Pancreas (tissue), 10 donors: Measurements from ENCODE around the gene ADAMTS15. TPM values are rescaled to one million over a fixed set of nuclear protein-coding genes. Genes with fewer than 3 reads are reported as not detected.

Experiments used
- ATAC-seq, 4 donors: fragments of 200-7000 bp; cut with Tn5 transposase; one replicate each; pipeline versions ENCODE4 v1.8.0 to v1.9.1; 2020; ENCODE audit warnings: mild to moderate bottlenecking in 4 of 4, moderate library complexity in 4 of 4
- DNase-seq, 6 donors: peaks; one replicate each; pipeline ENCODE4 v3.0.0-alpha.2; 2020
- FAIRE-seq: peaks from 2 replicates; lab custom pipeline; 2012; peaks lifted over from hg19 to GRCh38; lab: Jason Lieb, UNC
- H3K27ac ChIP-seq, 4 donors: fragments of 200-600 bp; sonication (generic); 1 replicate in 3 of 4; 2 replicates in 1 of 4; pipeline versions ENCODE4 v1.5.0 to v1.8.0; 2020
- H3K27me3 ChIP-seq, 4 donors: fragments of 200-600 bp; one replicate each; pipeline ENCODE4 v1.8.0; 2021
- H3K36me3 ChIP-seq, 3 donors: fragments of 200-600 bp; sonication (generic) in 1 of 3; one replicate each; pipeline versions ENCODE4 v1.5.0 to v1.8.0; 2020 to 2021
- H3K4me1 ChIP-seq, 3 donors: fragments of 200-600 bp; one replicate each; pipeline ENCODE4 v1.8.0; 2021
- H3K4me3 ChIP-seq, 4 donors: fragments of 200-600 bp; sonication (generic) in 2 of 4; one replicate each; pipeline versions ENCODE4 v1.5.0 to v1.8.0; 2020 to 2021
- H3K9me3 ChIP-seq, 4 donors: fragments of 200-600 bp; one replicate each; pipeline ENCODE4 v1.8.0; 2021
- CTCF ChIP-seq, 4 donors: fragments of 200-600 bp; sonication (generic) in 3 of 4; IDR thresholded peaks; one replicate each; pipeline versions ENCODE4 v1.5.0 to v1.8.0; 2021; ENCODE audit warnings: antibody characterized with exemption in 4 of 4
- WGBS, 2 donors: extraction: QIAGEN DNeasy Blood & Tissue Kit; methylation state at CpG; one replicate each; pipeline ENCODE4 v1.1.7; 2013; 5-methylcytosine and 5-hydroxymethylcytosine counted together
- intact Hi-C, 3 donors: fragments of 100-400 bp; cut with DNase I; formaldehyde crosslinking; loops; one replicate each; pipeline versions ENCODE4 v1.11.1 to v1.14.2; 2022
- polyA plus RNA-seq, 2 donors: library from polyadenylated mRNA; stranded (reverse); fragments of 200-250 nt; gene quantifications; one replicate each; pipeline ENCODE4 v1.2.3, GENCODE V29; 2013
- total RNA-seq, 6 donors: library from RNA; stranded (reverse); fragmentation: NEBNext Ultra II Directional in 4 of 6; extraction: Animal tissue kit (Norgen Biotek cat#: 25700) in 4 of 6; gene quantifications; one replicate each; pipeline versions ENCODE4 v1.2.1 to v1.2.4, GENCODE V29; 2021 to 2023
- donor health status: healthy with polysubstance abuse.
- donor health status: DM: no; HTN: no; CAD: no; lungs with moderate emphysema.
- donor health status: DM: no; HTN: no; CAD: no.
- donor health status: control.
- donor health status: control.
- donor health status: Bipolar disorder and iron deficiency.
- donor health status: DM: yes; HTN: yes; CAD: no.
- donor health status: DM: no; HTN: no; CAD: no.
- donor health status: DM: no; HTN: no; CAD: no.
- donor health status: DM: yes; HTN: yes; CAD: no.

The ADAMTS15 gene
- total and polyA plus RNA-seq, 8 donors: 0.14 to 1.2 (median 0.78) TPM

GRCh38 chr11:130416906-130417305 is 31.5 kb upstream of the ADAMTS15 start:
- ATAC-seq: no peak
- no peak for FAIRE-seq
- Histone ChIP-seq H3K4me1 (no peaks in the 10 kb centered on the region), H3K4me3 (no peak overlapping the region), H3K36me3 (no peaks in the 10 kb centered on the region), H3K9me3 (no peaks in the 10 kb centered on the region), H3K27me3 (no peaks in the 10 kb centered on the region), H3K27ac (no peak overlapping the region)
- TF ChIP-seq CTCF (IDR thresholded peaks at IDR 0.05): no peak
- 90 to 91% methylated on average over 11 of the region's 11 CpGs for WGBS, 2 donors
- intact Hi-C loops: no loop called here
- DNase-seq: no peak

GRCh38 chr11:130418210-130418609 is 30.2 kb upstream of the ADAMTS15 start:
- no peak overlapping the region for H3K4me3 ChIP-seq
- TF ChIP-seq CTCF (IDR thresholded peaks at IDR 0.05): no peak
- H3K27me3 ChIP-seq: no peaks in the 10 kb centered on the region
- no peak for ATAC-seq
- WGBS, 2 donors: 86 to 96% methylated on average over 5 of the region's 5 CpGs
- no peak for FAIRE-seq
- intact Hi-C loops: no loop called here
- no peak overlapping the region for H3K27ac ChIP-seq
- DNase-seq: no peak
- no peaks in the 10 kb centered on the region for H3K4me1 ChIP-seq
- H3K36me3 ChIP-seq: no peaks in the 10 kb centered on the region
- H3K9me3 ChIP-seq: no peaks in the 10 kb centered on the region

GRCh38 chr11:130418756-130419155 is 29.7 kb upstream of the ADAMTS15 start:
- no peak for TF ChIP-seq CTCF (IDR thresholded peaks at IDR 0.05)
- 81 to 83% methylated on average over 12 of the region's 12 CpGs for WGBS, 2 donors
- FAIRE-seq (no peak), ATAC-seq (no peak), DNase-seq (no peak)
- no peaks in the 10 kb centered on the region for H3K4me1 ChIP-seq
- intact Hi-C loops: no loop called here
- no peaks in the 10 kb centered on the region for H3K36me3 ChIP-seq
- H3K27me3 ChIP-seq: no peaks in the 10 kb centered on the region
- no peak overlapping the region for H3K4me3 ChIP-seq
- no peaks in the 10 kb centered on the region for H3K9me3 ChIP-seq
- no peak overlapping the region for H3K27ac ChIP-seq

- H3K27ac ChIP-seq: no peak overlapping the region
These were observed 27.8 kb upstream of the ADAMTS15 start for GRCh38 chr11:130420478-130421198.

More at GRCh38 chr11:130420478-130421198, 27.8 kb upstream of the ADAMTS15 start:
- Histone ChIP-seq H3K27me3 (no peaks in the 10 kb centered on the region), H3K9me3 (no peaks in the 10 kb centered on the region), H3K4me3 (no peak overlapping the region), H3K36me3 (no peaks in the 10 kb centered on the region), H3K4me1 (no peaks in the 10 kb centered on the region)
- DNase-seq (no peak), ATAC-seq (peak in 3 of 4 donors; percentile 31 to 46 (median 42)), FAIRE-seq (no peak)
- no peak for TF ChIP-seq CTCF (IDR thresholded peaks at IDR 0.05)
- intact Hi-C loops: loop anchor here in 1 of 3 donors (10.0 kb wide), 1 partner anchor 206 kb away; no protein-coding TSS in a partner anchor
- 42 to 50% methylated on average over 14 of the region's 14 CpGs for WGBS, 2 donors
